ENCODE data around the gene TSGA10. TPM values are rescaled to one million over a fixed set of nuclear protein-coding genes. Genes with fewer than 3 reads are reported as not detected.

The TSGA10 gene
- polyA plus RNA-seq, 4 donors: 2.2 to 10.2 (median 2.3) TPM

DNA sequence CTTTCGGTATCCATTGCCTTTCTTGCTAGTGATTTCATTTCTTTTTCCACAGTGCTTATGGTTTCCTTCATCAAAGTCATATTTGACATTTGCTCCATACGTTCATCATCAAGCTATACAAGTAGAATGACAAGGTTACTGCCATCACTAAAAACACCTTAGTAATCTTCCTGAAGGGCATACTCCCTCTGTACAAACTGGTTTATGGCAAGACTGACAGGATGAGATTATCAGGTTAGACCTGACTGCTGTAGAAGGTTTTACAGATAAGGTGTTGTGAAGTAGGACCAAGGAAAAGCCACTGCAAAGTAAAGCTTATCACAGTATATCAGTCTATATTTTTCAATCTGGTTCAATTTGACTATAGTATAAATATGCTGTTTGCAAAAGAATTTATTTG, 50.7 kb downstream of the TSGA10 start:
- Histone ChIP-seq H3K27me3 (ENCODE audit: control insufficient read depth in 3 of 3, insufficient read depth in 3 of 3, low read length in 3 of 3) (no peaks in the 10 kb centered on the region), H3K9me3 (ENCODE audit: control insufficient read depth in 2 of 2, insufficient read depth in 1 of 2, low read depth in 1 of 2, low read length in 1 of 2) (no peaks in the 10 kb centered on the region), H3K4me3 (ENCODE audit: low read depth in 1 of 3, low read length in 3 of 3) (no peak overlapping the region), H3K27ac (ENCODE audit: low read depth in 1 of 3, low read length in 2 of 3) (no peak overlapping the region), H3K4me1 (ENCODE audit: control insufficient read depth in 3 of 3, insufficient read depth in 2 of 3, low read depth in 1 of 3, low read length in 2 of 3) (no peaks in the 10 kb centered on the region), H3K36me3 (ENCODE audit: control insufficient read depth in 3 of 3, insufficient read depth in 2 of 3, low read depth in 1 of 3, low read length in 3 of 3) (no peaks in the 10 kb centered on the region)
- DNase-seq (no peak), FAIRE-seq (no peak)
- 75 to 87% (median 86%) methylated on average over 2 of the region's 2 CpGs for WGBS, 3 donors

- H3K4me3 ChIP-seq (ENCODE audit: low read depth in 1 of 3, low read length in 3 of 3): no peak overlapping the region
- WGBS, 3 donors: 16 to 40% (median 30%) methylated on average over 3 of the region's 3 CpGs
These were observed 53.0 kb downstream of the TSGA10 start for GRCh38 chr2:99101697-99102096.

GRCh38 chr2:99096728-99097127, 58.0 kb downstream of the TSGA10 start:
- Histone ChIP-seq H3K4me3 (ENCODE audit: low read depth in 1 of 3, low read length in 3 of 3) (no peak overlapping the region), H3K9me3 (ENCODE audit: control insufficient read depth in 2 of 2, insufficient read depth in 1 of 2, low read depth in 1 of 2, low read length in 1 of 2) (no peaks in the 10 kb centered on the region), H3K27me3 (ENCODE audit: control insufficient read depth in 3 of 3, insufficient read depth in 3 of 3, low read length in 3 of 3) (no peaks in the 10 kb centered on the region), H3K36me3 (ENCODE audit: control insufficient read depth in 3 of 3, insufficient read depth in 2 of 3, low read depth in 1 of 3, low read length in 3 of 3) (no peaks in the 10 kb centered on the region), H3K4me1 (ENCODE audit: control insufficient read depth in 3 of 3, insufficient read depth in 2 of 3, low read depth in 1 of 3, low read length in 2 of 3) (no peaks in the 10 kb centered on the region), H3K27ac (ENCODE audit: low read depth in 1 of 3, low read length in 2 of 3) (no peak overlapping the region)
- DNase-seq: no peak
- 63 to 88% (median 84%) methylated on average over 1 of the region's 1 CpG for WGBS, 3 donors
- no peak for FAIRE-seq

More at GRCh38 chr2:99101697-99102096, 53.0 kb downstream of the TSGA10 start:
- FAIRE-seq: peak; percentile 26
- H3K36me3 ChIP-seq (ENCODE audit: control insufficient read depth in 3 of 3, insufficient read depth in 2 of 3, low read depth in 1 of 3, low read length in 3 of 3): no peaks in the 10 kb centered on the region
- H3K4me1 ChIP-seq (ENCODE audit: control insufficient read depth in 3 of 3, insufficient read depth in 2 of 3, low read depth in 1 of 3, low read length in 2 of 3): no peaks in the 10 kb centered on the region
- H3K9me3 ChIP-seq (ENCODE audit: control insufficient read depth in 2 of 2, insufficient read depth in 1 of 2, low read depth in 1 of 2, low read length in 1 of 2): no peaks in the 10 kb centered on the region
- H3K27ac ChIP-seq (ENCODE audit: low read depth in 1 of 3, low read length in 2 of 3): no peak overlapping the region
- DNase-seq: peak; percentile 22 to 29
- H3K27me3 ChIP-seq (ENCODE audit: control insufficient read depth in 3 of 3, insufficient read depth in 3 of 3, low read length in 3 of 3): no peaks in the 10 kb centered on the region

DNA sequence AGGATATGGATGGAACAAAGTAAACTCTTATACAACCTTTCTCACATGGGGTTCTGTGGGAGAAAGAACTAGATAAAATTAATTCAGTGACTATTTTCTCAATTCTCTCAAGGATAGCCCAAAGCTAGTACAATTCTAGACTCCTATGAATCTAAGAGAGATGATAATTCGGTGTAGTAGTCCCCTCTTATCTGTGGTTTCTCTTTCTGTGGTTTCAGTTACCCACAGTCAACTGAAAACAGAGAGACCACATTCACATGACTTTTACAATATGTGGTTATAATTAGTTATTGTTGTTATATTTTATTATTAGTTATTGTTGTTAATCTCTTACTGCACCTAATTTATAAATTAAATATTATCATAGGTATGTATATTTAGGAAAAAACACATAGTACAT, 66.7 kb downstream of the TSGA10 start:
- no peak overlapping the region for H3K27ac ChIP-seq (ENCODE audit: low read depth in 1 of 3, low read length in 2 of 3)
- H3K4me1 ChIP-seq (ENCODE audit: control insufficient read depth in 3 of 3, insufficient read depth in 2 of 3, low read depth in 1 of 3, low read length in 2 of 3): no peaks in the 10 kb centered on the region
- H3K36me3 ChIP-seq (ENCODE audit: control insufficient read depth in 3 of 3, insufficient read depth in 2 of 3, low read depth in 1 of 3, low read length in 3 of 3): no peaks in the 10 kb centered on the region
- H3K4me3 ChIP-seq (ENCODE audit: low read depth in 1 of 3, low read length in 3 of 3): no peak overlapping the region
- no peak for DNase-seq
- no peak for FAIRE-seq
- WGBS, 3 donors: 65 to 72% (median 70%) methylated on average over 1 of the region's 1 CpG
- H3K9me3 ChIP-seq (ENCODE audit: control insufficient read depth in 2 of 2, insufficient read depth in 1 of 2, low read depth in 1 of 2, low read length in 1 of 2): peaks cover 0 to 5% of the 10 kb centered on the region in 2 donors
- H3K27me3 ChIP-seq (ENCODE audit: control insufficient read depth in 3 of 3, insufficient read depth in 3 of 3, low read length in 3 of 3): no peaks in the 10 kb centered on the region

DNA sequence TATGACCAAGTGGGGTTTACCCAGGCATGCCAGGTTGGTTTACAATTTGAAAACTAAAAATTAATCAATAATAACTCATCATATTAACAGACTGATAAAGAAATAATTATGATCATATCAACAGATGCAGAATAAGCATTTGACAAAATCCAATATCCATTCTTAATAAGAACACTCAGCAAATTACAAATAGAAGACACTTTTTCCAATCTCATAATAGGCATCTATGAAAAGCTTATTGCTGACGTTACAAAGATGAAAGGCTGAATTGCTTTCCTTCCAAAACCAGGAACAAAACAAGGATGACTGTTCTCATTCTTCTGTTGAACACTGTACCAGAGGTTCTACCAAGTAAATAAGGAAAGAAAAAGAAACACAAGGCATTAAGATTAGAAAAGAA, 68.4 kb downstream of the TSGA10 start:
- FAIRE-seq (no peak), DNase-seq (no peak)
- H3K4me1 ChIP-seq (ENCODE audit: control insufficient read depth in 3 of 3, insufficient read depth in 2 of 3, low read depth in 1 of 3, low read length in 2 of 3): no peaks in the 10 kb centered on the region
- H3K9me3 ChIP-seq (ENCODE audit: control insufficient read depth in 2 of 2, insufficient read depth in 1 of 2, low read depth in 1 of 2, low read length in 1 of 2): peaks cover 0 to 5% of the 10 kb centered on the region in 2 donors
- H3K27ac ChIP-seq (ENCODE audit: low read depth in 1 of 3, low read length in 2 of 3): no peak overlapping the region
- peaks cover 0 to 2% (median 0%) of the 10 kb centered on the region in 3 donors for H3K27me3 ChIP-seq (ENCODE audit: control insufficient read depth in 3 of 3, insufficient read depth in 3 of 3, low read length in 3 of 3)
- no peak overlapping the region for H3K4me3 ChIP-seq (ENCODE audit: low read depth in 1 of 3, low read length in 3 of 3)
- whole genome bisulfite sequencing, 3 donors: 73 to 83% (median 74%) methylated on average over 1 of the region's 1 CpG
- no peaks in the 10 kb centered on the region for H3K36me3 ChIP-seq (ENCODE audit: control insufficient read depth in 3 of 3, insufficient read depth in 2 of 3, low read depth in 1 of 3, low read length in 3 of 3)

- Histone ChIP-seq H3K27ac (ENCODE audit: low read depth in 1 of 3, low read length in 2 of 3) (no peak overlapping the region), H3K4me3 (ENCODE audit: low read depth in 1 of 3, low read length in 3 of 3) (no peak overlapping the region), H3K4me1 (ENCODE audit: control insufficient read depth in 3 of 3, insufficient read depth in 2 of 3, low read depth in 1 of 3, low read length in 2 of 3) (no peaks in the 10 kb centered on the region), H3K36me3 (ENCODE audit: control insufficient read depth in 3 of 3, insufficient read depth in 2 of 3, low read depth in 1 of 3, low read length in 3 of 3) (no peaks in the 10 kb centered on the region), H3K9me3 (ENCODE audit: control insufficient read depth in 2 of 2, insufficient read depth in 1 of 2, low read depth in 1 of 2, low read length in 1 of 2) (peaks cover 0 to 5% of the 10 kb centered on the region in 2 donors), H3K27me3 (ENCODE audit: control insufficient read depth in 3 of 3, insufficient read depth in 3 of 3, low read length in 3 of 3) (peaks cover 0 to 2% (median 0%) of the 10 kb centered on the region in 3 donors)
- WGBS, 3 donors: 79 to 96% (median 89%) methylated on average over 2 of the region's 2 CpGs
- DNase-seq: no peak
- no peak for FAIRE-seq
These were observed 69.3 kb downstream of the TSGA10 start for GRCh38 chr2:99085421-99085820.

DNA sequence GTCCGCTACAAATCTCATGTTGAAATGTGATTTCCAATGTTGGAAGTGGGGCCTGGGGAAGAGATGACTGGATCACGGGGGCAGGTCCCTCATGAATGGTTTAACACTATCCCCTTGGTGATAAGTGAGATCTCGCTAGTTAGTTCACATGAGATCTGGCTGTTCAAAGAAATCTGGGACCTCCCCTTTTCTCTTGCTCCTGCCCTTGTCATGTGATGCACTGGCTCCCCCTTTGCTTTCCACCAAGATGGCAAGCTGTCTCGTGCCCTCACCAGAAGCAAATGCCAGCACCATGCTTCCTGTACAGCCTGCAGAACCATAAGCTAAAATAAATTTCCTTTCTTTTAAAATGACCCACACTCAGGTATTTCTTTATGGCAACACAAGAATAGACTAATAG, 70.5 kb downstream of the TSGA10 start:
- H3K27ac ChIP-seq (ENCODE audit: low read depth in 1 of 3, low read length in 2 of 3): no peak overlapping the region
- DNase-seq (no peak), FAIRE-seq (no peak)
- H3K36me3 ChIP-seq (ENCODE audit: control insufficient read depth in 3 of 3, insufficient read depth in 2 of 3, low read depth in 1 of 3, low read length in 3 of 3): no peaks in the 10 kb centered on the region
- no peaks in the 10 kb centered on the region for H3K9me3 ChIP-seq (ENCODE audit: control insufficient read depth in 2 of 2, insufficient read depth in 1 of 2, low read depth in 1 of 2, low read length in 1 of 2)
- WGBS, 3 donors: 74 to 82% (median 78%) methylated on average over 4 of the region's 4 CpGs
- H3K4me3 ChIP-seq (ENCODE audit: low read depth in 1 of 3, low read length in 3 of 3): no peak overlapping the region
- peaks cover 0 to 2% (median 0%) of the 10 kb centered on the region in 3 donors for H3K27me3 ChIP-seq (ENCODE audit: control insufficient read depth in 3 of 3, insufficient read depth in 3 of 3, low read length in 3 of 3)
- H3K4me1 ChIP-seq (ENCODE audit: control insufficient read depth in 3 of 3, insufficient read depth in 2 of 3, low read depth in 1 of 3, low read length in 2 of 3): no peaks in the 10 kb centered on the region

- FAIRE-seq: no peak
These were observed 72.9 kb downstream of the TSGA10 start for GRCh38 chr2:99081891-99082290.

DNA sequence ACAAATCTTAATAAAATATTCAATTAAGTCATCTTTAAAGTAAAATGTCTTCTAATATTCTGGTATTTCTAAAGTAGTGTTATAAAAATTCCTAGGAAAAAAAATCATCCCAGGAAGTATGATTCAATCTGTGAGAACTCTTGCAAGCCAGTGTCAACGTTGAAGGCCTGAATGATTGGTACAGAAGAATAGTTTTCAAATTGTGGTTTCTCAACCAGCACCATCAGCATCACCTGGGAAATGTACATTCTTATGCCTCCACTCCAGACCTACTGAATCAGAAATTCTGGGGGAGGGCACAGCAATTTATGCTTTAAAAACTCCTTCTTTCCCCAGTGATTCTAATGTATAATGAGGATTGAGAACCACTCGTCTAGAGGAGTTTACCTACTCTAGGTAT, 75.5 kb downstream of the TSGA10 start:
- H3K4me1 ChIP-seq (ENCODE audit: control insufficient read depth in 3 of 3, insufficient read depth in 2 of 3, low read depth in 1 of 3, low read length in 2 of 3): no peaks in the 10 kb centered on the region
- H3K27me3 ChIP-seq (ENCODE audit: control insufficient read depth in 3 of 3, insufficient read depth in 3 of 3, low read length in 3 of 3): peaks cover 0 to 2% (median 2%) of the 10 kb centered on the region in 3 donors
- H3K36me3 ChIP-seq (ENCODE audit: control insufficient read depth in 3 of 3, insufficient read depth in 2 of 3, low read depth in 1 of 3, low read length in 3 of 3): no peaks in the 10 kb centered on the region
- DNase-seq: no peak
- H3K4me3 ChIP-seq (ENCODE audit: low read depth in 1 of 3, low read length in 3 of 3): no peak overlapping the region
- no peak overlapping the region for H3K27ac ChIP-seq (ENCODE audit: low read depth in 1 of 3, low read length in 2 of 3)
- no peak for FAIRE-seq
- WGBS, 3 donors: 62 to 63% (median 62%) methylated on average over 2 of the region's 2 CpGs
- no peaks in the 10 kb centered on the region for H3K9me3 ChIP-seq (ENCODE audit: control insufficient read depth in 2 of 2, insufficient read depth in 1 of 2, low read depth in 1 of 2, low read length in 1 of 2)

More at GRCh38 chr2:99081891-99082290, 72.9 kb downstream of the TSGA10 start:
- Histone ChIP-seq H3K36me3 (ENCODE audit: control insufficient read depth in 3 of 3, insufficient read depth in 2 of 3, low read depth in 1 of 3, low read length in 3 of 3) (no peaks in the 10 kb centered on the region), H3K4me1 (ENCODE audit: control insufficient read depth in 3 of 3, insufficient read depth in 2 of 3, low read depth in 1 of 3, low read length in 2 of 3) (no peaks in the 10 kb centered on the region), H3K27me3 (ENCODE audit: control insufficient read depth in 3 of 3, insufficient read depth in 3 of 3, low read length in 3 of 3) (peaks cover 0 to 2% (median 2%) of the 10 kb centered on the region in 3 donors), H3K9me3 (ENCODE audit: control insufficient read depth in 2 of 2, insufficient read depth in 1 of 2, low read depth in 1 of 2, low read length in 1 of 2) (no peaks in the 10 kb centered on the region), H3K4me3 (ENCODE audit: low read depth in 1 of 3, low read length in 3 of 3) (no peak overlapping the region), H3K27ac (ENCODE audit: low read depth in 1 of 3, low read length in 2 of 3) (no peak overlapping the region)
- DNase-seq: no peak
- WGBS, 3 donors: 57 to 82% (median 81%) methylated on average over 4 of the region's 4 CpGs
